GF-D8 (cell line): ENCODE results near the gene HACD4.

Source experiments
- DNase-seq: peaks from one replicate; lab custom pipeline; 2025; lab: John Stamatoyannopoulos, UW

The HACD4 gene

DNA sequence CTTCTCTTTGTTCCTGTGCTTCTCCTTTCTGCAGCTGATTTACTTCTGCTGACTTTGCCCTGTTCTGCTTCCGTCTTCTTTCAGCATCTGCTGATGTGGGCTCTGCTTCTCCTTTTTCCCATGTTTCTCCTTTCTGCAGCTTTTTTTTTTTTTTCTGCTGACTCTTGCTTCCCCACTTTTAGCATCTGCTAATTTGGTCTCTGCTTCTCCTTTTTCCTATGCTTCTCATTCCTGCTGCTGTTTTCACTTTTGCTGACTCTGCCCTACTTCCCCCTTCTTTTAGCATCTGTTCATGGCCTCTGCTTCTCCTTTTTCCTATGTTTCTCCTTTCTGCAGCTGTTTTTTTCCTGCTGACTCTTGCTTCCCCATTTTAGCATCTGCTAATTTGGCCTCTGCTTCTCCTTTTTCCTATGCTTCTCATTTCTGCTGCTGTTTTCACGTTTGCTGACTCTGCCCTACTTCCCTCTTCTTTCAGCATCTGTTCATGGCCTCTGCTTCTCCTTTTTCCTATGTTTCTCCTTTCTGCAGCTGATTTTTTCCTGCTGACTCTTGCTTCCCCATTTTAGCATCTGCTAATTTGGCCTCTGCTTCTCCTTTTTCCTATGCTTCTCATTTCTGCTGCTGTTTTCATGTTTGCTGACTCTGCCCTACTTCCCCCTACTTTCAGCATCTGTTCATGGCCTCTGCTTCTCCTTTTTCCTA, 58.0 kb downstream of the HACD4 start:
- peak; percentile 38 for DNase-seq

DNA sequence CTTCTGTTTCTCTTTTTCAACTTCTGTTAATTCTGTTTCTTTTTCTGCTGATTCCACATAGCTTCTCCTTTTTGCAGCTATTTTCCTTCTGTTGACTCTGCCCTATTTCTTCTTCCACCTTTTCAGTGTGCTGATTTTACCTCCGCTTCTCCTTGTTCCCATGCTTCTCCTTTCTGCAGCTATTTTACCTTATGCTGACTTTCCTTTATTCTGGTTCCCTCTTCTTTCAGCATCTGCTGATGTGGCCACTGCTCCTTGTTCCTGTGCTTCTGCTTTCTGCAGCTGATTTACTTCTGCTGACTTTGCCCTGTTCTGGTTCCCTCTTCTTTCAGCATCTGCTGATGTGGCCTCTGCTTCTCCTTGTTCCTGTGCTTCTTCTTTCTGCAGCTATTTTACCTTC, 58.8 kb downstream of the HACD4 start:
- DNase-seq: no peak

DNA sequence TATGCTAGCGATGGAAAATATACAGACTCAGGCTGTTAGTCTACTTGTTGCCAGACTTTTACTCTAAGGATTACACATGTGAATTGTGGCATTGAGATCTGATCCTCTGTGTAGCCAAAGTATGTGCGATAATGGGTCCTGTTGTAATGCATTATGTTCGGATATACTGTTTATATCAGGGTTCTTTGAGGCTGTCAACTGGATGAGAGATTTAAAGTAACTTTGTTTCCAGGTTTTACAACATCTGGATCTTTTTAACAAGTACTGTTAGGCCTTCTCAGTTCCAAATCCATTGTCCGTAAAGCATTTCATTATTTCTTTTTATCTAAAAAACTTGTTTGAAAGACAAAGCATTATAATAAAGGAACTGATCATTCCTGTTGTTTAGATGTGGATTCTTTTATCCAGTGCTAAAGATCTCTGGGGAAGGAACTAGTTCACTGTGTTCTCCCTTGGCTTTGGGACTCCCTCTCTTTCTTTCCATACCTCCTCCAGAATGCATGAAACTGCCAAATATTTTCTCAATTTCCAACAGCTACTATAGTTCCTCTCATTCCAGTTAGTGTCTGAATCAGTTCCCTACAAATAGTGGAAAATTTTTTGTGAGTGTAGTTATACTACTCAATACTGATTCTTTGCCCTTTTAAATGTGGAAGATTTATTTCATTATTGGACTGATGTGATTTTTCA, 68.8 kb downstream of the HACD4 start:
- DNase-seq: no peak

DNA sequence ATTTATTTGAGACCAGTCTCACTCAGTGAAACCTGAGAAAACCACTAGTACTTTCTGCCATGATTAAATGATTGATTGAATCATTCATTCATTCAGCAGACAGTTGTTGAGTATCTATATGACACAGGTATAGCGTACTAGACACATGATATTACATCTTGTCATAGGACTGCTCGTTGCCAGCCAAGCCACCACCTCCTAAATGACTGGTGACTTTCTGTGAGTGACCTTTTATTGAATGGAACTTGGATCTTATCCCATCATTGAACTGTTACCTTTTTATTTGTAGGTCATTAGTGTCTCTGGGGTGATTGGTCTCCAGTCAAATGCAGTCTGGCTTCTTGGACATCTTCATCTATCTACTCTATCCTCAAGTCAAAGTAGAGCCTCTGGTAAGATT, 80.7 kb downstream of the HACD4 start:
- no peak for DNase-seq
